Measurements from ENCODE around the gene MDM2. TPM values are rescaled to one million over a fixed set of nuclear protein-coding genes. Genes with fewer than 3 reads are reported as not detected.

Gene MDM2
- total and polyA plus RNA-seq, 10 of the 15 experiments (the other 5 are each of a cell fraction or from before 2014, with no cell fraction given), result 48.2 to 174 (median 85.0) TPM

- TF ChIP-seq RCOR1 (conservative IDR thresholded peaks at IDR 0.05; ENCODE audit: low read depth, low read length) (no peak), SMARCA5 (IDR thresholded peaks at IDR 0.05) (no peak), ZNF592 (IDR thresholded peaks at IDR 0.05) (no peak), RB1 (IDR thresholded peaks at IDR 0.05; ENCODE audit: borderline replicate concordance) (no peak)
Observed at GRCh38 chr12:68870011-68870410, 62.0 kb downstream of the MDM2 start (continued).

- BruUV-seq (replicated peaks), result no TSS peak
- 23% methylated on average over 6 of the region's 6 CpGs for WGBS (ENCODE audit: insufficient coverage, insufficient replicate concordance, low lambda C conversion rate, missing lambda C conversion rate)
- no peak for FAIRE-seq
- TF ChIP-seq ATF3 (IDR thresholded peaks at IDR 0.05; ENCODE audit: borderline replicate concordance, extremely low read depth, low read depth, low read length) (no peak), MTA3 (IDR thresholded peaks at IDR 0.05; ENCODE audit: borderline replicate concordance, low read length) (no peak), CREM (IDR thresholded peaks at IDR 0.05; ENCODE audit: low read depth) (no peak), ZBTB33 (IDR thresholded peaks at IDR 0.05) (no peak), ZNF592 (IDR thresholded peaks at IDR 0.05) (no peak), POLR2AphosphoS2 (IDR thresholded peaks at IDR 0.05; ENCODE audit: low read depth, low read length) (no peak), TARDBP (IDR thresholded peaks at IDR 0.05; ENCODE audit: borderline replicate concordance) (no peak), PAX8 (IDR thresholded peaks at IDR 0.05) (no peak), ZNF384 (IDR thresholded peaks at IDR 0.05; ENCODE audit: borderline replicate concordance, low read depth, low read length) (no peak), RAD51 (IDR thresholded peaks at IDR 0.05) (no peak)
Observed at GRCh38 chr12:68870443-68870842, 62.5 kb downstream of the MDM2 start.

More at GRCh38 chr12:68870443-68870842, 62.5 kb downstream of the MDM2 start:
- Histone ChIP-seq H3K4me1 (ENCODE audit: control insufficient read depth, insufficient read depth, low read length) (no peaks in the 10 kb centered on the region), H3K27me3 (replicated peaks in 1 of 2; ENCODE audit: control insufficient read depth in 2 of 2, insufficient read depth in 2 of 2, low read length in 1 of 2) (no peaks in the 10 kb centered on the region), H3K4me3 (no peak overlapping the region), H3K9ac (ENCODE audit: control insufficient read depth, insufficient read depth, low read length) (no peak overlapping the region), H3K27ac (ENCODE audit: control insufficient read depth, insufficient read depth) (no peak overlapping the region), H3K79me2 (ENCODE audit: control insufficient read depth, insufficient read depth, low read length) (no peaks in the 10 kb centered on the region), H3K4me2 (ENCODE audit: control insufficient read depth, insufficient read depth) (no peak overlapping the region), H3K36me3 (ENCODE audit: control insufficient read depth in 2 of 2, insufficient read depth in 2 of 2, low read length in 1 of 2) (no peaks in the 10 kb centered on the region), H4K20me1 (ENCODE audit: control insufficient read depth, insufficient read depth) (no peaks in the 10 kb centered on the region), H2AFZ (ENCODE audit: control insufficient read depth, low read depth, low read length) (no peak overlapping the region), H3K9me3 (replicated peaks; ENCODE audit: control insufficient read depth, insufficient read depth, low read length) (no peaks in the 10 kb centered on the region)
- SMC1A ChIA-PET (ENCODE audit: uncharacterized antibody, unreplicated experiment), result interaction anchor here (0.9 to 1.5 kb wide), 3 partner anchors 32 to 529 kb away, joined by 3 to 4 read pairs (median 3); no protein-coding TSS in a partner anchor
- RAD21 ChIA-PET (ENCODE audit: unreplicated experiment), result no interaction called here
- intact Hi-C loops (cut with micrococcal nuclease; ENCODE audit: unreplicated experiment), result no loop called here
- in situ Hi-C loops (cut with MboI), result loop anchor here (5.0 kb wide), 1 partner anchor 202 kb away; no protein-coding TSS in a partner anchor
- POLR2A ChIA-PET, result no interaction called here
- CTCF ChIA-PET, result interaction anchor here (1.3 to 4.1 kb wide), 5 partner anchors 195 to 221 kb away, joined by 3 to 23 read pairs (median 5); no protein-coding TSS in a partner anchor
- DNase-seq (ENCODE audit: low read depth, low spot score) (no peak), ATAC-seq (no peak)

Measured in GM12878 (cell line).